Upper lobe of left lung (tissue), 4 donors: ENCODE results near the gene NUP210.

Experiments used
- CTCF ChIP-seq, 6 experiments: fragments of 450-650 bp in 4 of 6; fragments of 200-600 bp in 2 of 6; sonication (generic) in 2 of 6; IDR thresholded peaks; one replicate each; pipeline ENCODE4 v1.5.1; 2016 to 2019; ENCODE audit warnings: antibody characterized with exemption in 6 of 6
- EP300 ChIP-seq, 4 donors: sonication (generic); formaldehyde crosslinking; IDR thresholded peaks; one replicate each; pipeline ENCODE4 v1.5.1; 2017; ENCODE audit warnings: antibody characterized with exemption in 4 of 4, control low read depth in 2 of 4
- POLR2AphosphoS5 ChIP-seq, 2 donors: sonication (generic); formaldehyde crosslinking; IDR thresholded peaks; one replicate each; pipeline ENCODE4 v1.5.1; 2017; ENCODE audit warnings: antibody characterized with exemption in 2 of 2

GRCh38 chr3:13415236-13415986 is 4.7 kb downstream of the NUP210 start:
- TF ChIP-seq CTCF (IDR thresholded peaks at IDR 0.05) (no peak), EP300 (IDR thresholded peaks at IDR 0.05) (no peak), POLR2AphosphoS5 (IDR thresholded peaks at IDR 0.05) (no peak)
